Rectal smooth muscle tissue (tissue), 1 donor: ENCODE data around the gene PRKCD.
A peak's percentile ranks its signal among the peaks of the same experiment; 100 is the strongest.

Experiments used
- H3K27ac ChIP-seq: one replicate; pipeline ENCODE4 v1.7.0; 2013; ENCODE audit warnings: low read depth, low read length, inconsistent platforms
- H3K27me3 ChIP-seq: one replicate; pipeline ENCODE4 v1.7.0; 2013; ENCODE audit warnings: low read length; ENCODE audit not compliant: control insufficient read depth, insufficient read depth
- H3K36me3 ChIP-seq: one replicate; pipeline ENCODE4 v1.7.0; 2013; ENCODE audit warnings: low read length; ENCODE audit not compliant: control insufficient read depth, insufficient read depth
- H3K4me1 ChIP-seq: one replicate; pipeline ENCODE4 v1.7.0; 2013; ENCODE audit warnings: low read length; ENCODE audit not compliant: control insufficient read depth, insufficient read depth
- H3K4me3 ChIP-seq: one replicate; pipeline ENCODE4 v1.7.0; 2013; ENCODE audit warnings: low read length
- H3K9ac ChIP-seq: one replicate; pipeline ENCODE4 v1.7.0; 2013; ENCODE audit warnings: low read length

PRKCD gene

GRCh38 chr3:53194210-53195065, 33.4 kb downstream of the PRKCD start:
- no peak overlapping the region for H3K9ac ChIP-seq
- H3K27ac ChIP-seq: peak overlapping the region; percentile 53
- H3K36me3 ChIP-seq: peaks cover 19% of the 10 kb centered on the region

GRCh38 chr3:53195066-53195450, 34.0 kb downstream of the PRKCD start:
- H3K4me3 ChIP-seq: no peak overlapping the region
- no peak overlapping the region for H3K27ac ChIP-seq
- H3K9ac ChIP-seq: no peak overlapping the region
- H3K4me1 ChIP-seq: peaks cover 12% of the 10 kb centered on the region
- peaks cover 13% of the 10 kb centered on the region for H3K36me3 ChIP-seq
- no peaks in the 10 kb centered on the region for H3K27me3 ChIP-seq

More at GRCh38 chr3:53194210-53195065, 33.4 kb downstream of the PRKCD start:
- Histone ChIP-seq H3K27me3 (no peaks in the 10 kb centered on the region), H3K4me1 (peaks cover 12% of the 10 kb centered on the region), H3K4me3 (peak overlapping the region; percentile 6)

GRCh38 chr3:53195602-53196574, 34.9 kb downstream of the PRKCD start:
- Histone ChIP-seq H3K27ac (no peak overlapping the region), H3K27me3 (no peaks in the 10 kb centered on the region), H3K4me1 (peaks cover 12% of the 10 kb centered on the region), H3K9ac (no peak overlapping the region), H3K36me3 (peaks cover 13% of the 10 kb centered on the region), H3K4me3 (no peak overlapping the region)

GRCh38 chr3:53196575-53197407, 35.8 kb downstream of the PRKCD start:
- no peak overlapping the region for H3K4me3 ChIP-seq
- H3K27ac ChIP-seq: no peak overlapping the region
- no peaks in the 10 kb centered on the region for H3K27me3 ChIP-seq
- H3K9ac ChIP-seq: no peak overlapping the region
- H3K36me3 ChIP-seq: peaks cover 12% of the 10 kb centered on the region
- H3K4me1 ChIP-seq: peaks cover 12% of the 10 kb centered on the region

GRCh38 chr3:53198256-53198977, 37.4 kb downstream of the PRKCD start:
- Histone ChIP-seq H3K4me1 (peaks cover 10% of the 10 kb centered on the region), H3K36me3 (peaks cover under 1% of the 10 kb centered on the region), H3K27me3 (no peaks in the 10 kb centered on the region), H3K4me3 (no peak overlapping the region), H3K27ac (no peak overlapping the region), H3K9ac (no peak overlapping the region)

GRCh38 chr3:53198996-53199395, 38.0 kb downstream of the PRKCD start:
- no peaks in the 10 kb centered on the region for H3K27me3 ChIP-seq
- H3K4me1 ChIP-seq: peaks cover 6% of the 10 kb centered on the region
- H3K36me3 ChIP-seq: no peaks in the 10 kb centered on the region
- no peak overlapping the region for H3K9ac ChIP-seq
- H3K27ac ChIP-seq: no peak overlapping the region
- no peak overlapping the region for H3K4me3 ChIP-seq

- no peak overlapping the region for H3K27ac ChIP-seq
- H3K27me3 ChIP-seq: no peaks in the 10 kb centered on the region
- no peaks in the 10 kb centered on the region for H3K4me1 ChIP-seq
- H3K4me3 ChIP-seq: no peak overlapping the region
- no peak overlapping the region for H3K9ac ChIP-seq
- H3K36me3 ChIP-seq: no peaks in the 10 kb centered on the region
Measured at GRCh38 chr3:53199834-53200233, 38.8 kb downstream of the PRKCD start.

GRCh38 chr3:53200501-53201498, 39.8 kb downstream of the PRKCD start:
- Histone ChIP-seq H3K4me1 (no peaks in the 10 kb centered on the region), H3K36me3 (no peaks in the 10 kb centered on the region), H3K4me3 (no peak overlapping the region), H3K27ac (no peak overlapping the region), H3K27me3 (no peaks in the 10 kb centered on the region), H3K9ac (no peak overlapping the region)

GRCh38 chr3:53202331-53203015, 41.5 kb downstream of the PRKCD start:
- H3K27me3 ChIP-seq: no peaks in the 10 kb centered on the region
- H3K9ac ChIP-seq: no peak overlapping the region
- no peak overlapping the region for H3K4me3 ChIP-seq
- no peaks in the 10 kb centered on the region for H3K4me1 ChIP-seq
- H3K36me3 ChIP-seq: no peaks in the 10 kb centered on the region
- H3K27ac ChIP-seq: no peak overlapping the region
